Stimulated activated CD8-positive, alpha-beta memory T cell treated with anti-CD3 and anti-CD28 coated beads, Interleukin-7, amount 100 ng/mL, for 24 hours (primary cell): ENCODE measurements around the gene TMCC3.
"Not testable (repeated sequence)": the region's sequence is repeated elsewhere in the genome, so short reads cannot be mapped to it uniquely, and the experiment has no call there.

Experiments used
- DNase-seq: peaks from one replicate; pipeline ENCODE4 v3.0.0-alpha.2; 2020; ENCODE audit warnings: low read depth

The TMCC3 gene

DNA sequence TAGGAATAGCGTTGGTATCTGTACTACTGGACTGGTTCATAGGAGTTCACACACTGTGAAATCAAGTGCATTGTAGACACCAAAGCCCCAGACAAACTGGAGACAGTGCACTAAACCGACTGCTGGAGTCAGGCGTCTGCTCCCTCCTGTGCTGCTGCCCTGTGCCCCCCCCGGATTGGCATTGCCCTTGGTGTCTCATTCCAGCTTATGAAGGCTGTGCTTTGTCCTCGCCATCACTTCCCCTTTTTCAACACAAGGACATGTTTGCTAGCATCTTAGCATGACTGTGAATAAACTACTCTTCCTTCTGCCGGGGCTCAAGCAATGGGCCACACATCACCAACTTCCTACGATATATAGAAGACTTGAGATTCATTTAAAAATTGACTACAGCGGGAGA lies 84.0 kb downstream of the TMCC3 start:
- DNase-seq: no peak

GRCh38 chr12:94565683-94566082 lies 84.7 kb downstream of the TMCC3 start:
- DNase-seq: no peak

DNA sequence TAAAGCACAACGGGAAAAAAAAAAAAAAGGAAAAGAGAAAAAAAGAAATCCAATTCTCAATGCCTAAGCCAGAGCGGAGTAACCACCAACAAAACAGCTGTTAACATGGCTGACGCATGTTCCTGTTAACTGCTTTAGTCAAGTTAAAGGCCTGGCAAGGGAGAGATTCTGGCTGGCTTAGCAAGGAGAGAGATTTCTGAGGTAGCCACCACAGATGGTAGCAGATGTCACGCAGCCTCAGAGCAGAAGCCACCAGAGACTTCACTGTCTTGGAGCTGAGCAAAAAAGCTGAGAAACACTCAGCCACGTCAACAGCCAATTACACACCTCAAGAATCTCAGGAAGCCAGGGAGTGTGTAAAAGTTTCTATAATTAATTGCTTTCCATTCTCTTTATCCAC lies 87.1 kb downstream of the TMCC3 start:
- no peak for DNase-seq

GRCh38 chr12:94561943-94562411 lies 88.4 kb downstream of the TMCC3 start:
- DNase-seq: no peak

DNA sequence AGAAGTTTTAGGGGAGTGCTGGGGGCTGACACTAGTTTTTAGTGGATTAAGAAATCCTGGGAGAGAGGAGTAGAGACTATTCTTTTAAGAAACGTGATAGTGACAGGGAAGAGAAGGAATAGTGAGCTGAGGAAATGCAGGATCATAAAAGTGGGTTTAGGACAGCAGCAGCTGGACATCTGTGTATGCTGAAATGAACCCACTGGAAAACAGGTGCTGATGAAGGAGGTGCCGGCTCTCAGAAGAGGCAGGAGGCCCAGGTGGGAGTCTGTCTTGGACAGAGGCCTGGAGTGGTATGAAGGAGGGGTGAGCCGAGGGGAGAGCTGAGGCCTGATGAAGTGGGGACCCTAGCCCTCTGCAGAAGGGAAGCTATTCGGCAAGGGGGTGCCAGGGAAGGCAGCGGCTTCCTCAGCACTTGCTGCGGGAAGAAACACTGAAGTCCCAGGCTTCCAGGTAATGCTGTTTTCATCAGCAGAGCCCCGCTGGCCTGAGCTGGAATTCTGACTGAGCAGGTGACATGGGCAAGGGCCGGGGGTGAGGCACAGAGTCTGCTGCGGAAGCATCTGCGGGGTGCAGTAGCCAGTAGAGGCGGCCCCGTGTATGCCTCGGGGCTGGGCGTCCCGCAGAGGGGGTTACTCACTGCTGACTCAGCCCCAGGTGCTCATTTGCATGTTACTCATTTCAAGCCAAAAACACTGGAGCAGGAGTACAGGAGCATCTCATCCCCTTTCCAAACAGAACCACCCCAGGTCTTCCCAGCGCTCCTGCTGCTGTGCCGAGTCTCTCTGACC lies 89.7 kb downstream of the TMCC3 start:
- peak; percentile 4 for DNase-seq

GRCh38 chr12:94558612-94559011 lies 91.7 kb downstream of the TMCC3 start:
- DNase-seq: no peak

DNA sequence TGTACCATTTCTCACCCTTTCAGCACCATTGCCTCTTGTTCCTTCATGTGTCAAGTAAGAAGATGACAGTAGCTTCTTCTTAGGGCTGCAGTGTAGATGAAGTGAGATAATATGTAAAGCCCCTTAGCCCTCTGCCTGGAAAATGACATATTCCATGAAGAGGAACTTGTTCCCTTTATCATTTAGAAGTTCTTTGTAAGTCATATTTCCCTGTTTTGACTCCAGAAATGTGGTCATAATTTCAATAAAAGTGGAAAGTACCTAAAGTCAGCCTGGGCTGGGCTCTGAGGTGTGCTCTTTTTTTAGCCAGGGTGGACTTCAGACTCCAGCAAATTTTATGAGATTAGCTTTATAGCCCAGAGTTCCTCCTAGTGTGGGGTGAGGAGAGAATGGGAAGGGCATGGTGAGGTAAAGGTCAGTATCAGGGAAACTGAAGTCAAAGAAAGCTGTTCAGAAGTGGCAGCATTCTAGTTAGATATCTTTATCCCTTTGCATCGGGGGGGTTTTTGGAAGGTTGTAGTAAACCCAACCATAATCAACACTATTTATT lies 92.5 kb downstream of the TMCC3 start:
- no peak for DNase-seq

DNA sequence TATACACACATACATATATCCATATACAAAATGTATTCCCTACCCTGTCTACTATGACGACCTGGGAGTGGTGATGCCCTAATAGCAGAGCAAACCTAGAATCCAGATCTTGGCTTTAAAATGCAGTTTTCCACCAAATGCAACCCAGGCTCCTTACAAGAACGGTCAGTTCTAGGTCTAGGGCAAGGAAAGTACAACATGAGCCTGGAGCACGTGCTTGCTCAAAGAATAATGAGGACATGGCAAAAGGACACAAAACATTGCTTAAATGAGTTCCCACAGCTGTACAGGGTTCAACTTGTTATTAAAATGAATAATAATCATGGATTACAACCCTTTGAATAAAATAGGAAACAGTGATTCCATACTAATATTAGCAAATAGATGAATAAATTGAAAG lies 94.7 kb downstream of the TMCC3 start:
- DNase-seq: no peak

GRCh38 chr12:94553875-94554274 lies 96.5 kb downstream of the TMCC3 start:
- DNase-seq: no peak

GRCh38 chr12:94553130-94553519 lies 97.2 kb downstream of the TMCC3 start:
- DNase-seq: no peak

DNA sequence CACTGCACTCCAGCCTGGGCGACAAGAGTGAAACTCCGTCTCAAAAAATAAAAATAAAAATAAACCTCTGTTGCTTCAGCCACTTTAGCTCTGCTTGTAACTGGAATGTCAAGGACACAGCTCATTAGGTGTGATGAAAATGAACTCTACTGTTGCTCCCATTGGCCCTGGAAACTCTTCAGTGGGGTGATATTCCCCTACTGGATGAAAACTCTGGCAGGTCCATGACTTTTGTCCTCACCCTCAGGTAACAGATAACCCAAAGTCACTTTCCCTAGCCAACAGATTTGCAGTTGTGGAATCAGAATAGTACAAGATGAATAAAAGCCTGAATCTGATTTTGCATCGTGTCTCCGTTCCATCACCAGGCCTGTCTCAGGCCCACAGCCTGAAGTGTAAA lies 98.5 kb downstream of the TMCC3 start:
- DNase-seq: no peak

DNA sequence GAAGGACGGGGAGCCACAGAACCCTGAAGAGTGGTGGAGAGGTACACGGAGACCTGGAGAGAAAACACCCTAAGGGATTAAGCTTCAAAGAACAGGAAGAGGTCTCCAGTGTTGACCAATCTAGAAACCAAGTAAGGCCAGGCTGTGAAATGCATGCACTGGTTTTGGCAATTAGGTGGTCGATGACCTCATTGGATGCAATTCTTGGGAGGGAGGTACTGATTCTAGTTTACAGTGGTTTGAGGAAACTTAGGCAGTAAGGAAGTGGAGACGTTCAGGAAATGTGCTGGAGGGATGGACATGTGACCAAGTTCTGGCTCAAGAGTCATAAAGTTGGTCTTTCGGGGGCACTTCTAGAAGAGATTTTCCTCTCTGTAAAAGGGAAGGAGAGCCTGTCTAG lies 99.4 kb downstream of the TMCC3 start:
- no peak for DNase-seq

DNA sequence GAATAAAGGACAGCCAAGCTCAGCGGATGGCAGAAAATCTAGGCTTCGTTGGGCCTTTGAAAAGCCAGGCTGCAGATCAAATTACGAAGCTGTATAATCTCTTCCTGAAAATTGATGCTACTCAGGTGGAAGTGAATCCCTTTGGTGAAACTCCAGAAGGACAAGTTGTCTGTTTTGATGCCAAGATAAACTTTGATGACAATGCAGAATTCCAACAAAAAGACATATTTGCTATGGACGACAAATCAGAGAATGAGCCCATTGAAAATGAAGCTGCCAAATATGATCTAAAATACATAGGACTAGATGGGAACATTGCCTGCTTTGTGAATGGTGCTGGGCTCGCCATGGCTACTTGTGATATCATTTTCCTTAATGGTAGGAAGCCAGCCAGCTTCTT lies 101.5 kb downstream of the TMCC3 start:
- not testable (repeated sequence) for DNase-seq

GRCh38 chr12:94545935-94546771 lies 104.2 kb downstream of the TMCC3 start:
- DNase-seq: no peak

- no peak for DNase-seq
Measured at GRCh38 chr12:94544355-94544754, 106.0 kb downstream of the TMCC3 start.

DNA sequence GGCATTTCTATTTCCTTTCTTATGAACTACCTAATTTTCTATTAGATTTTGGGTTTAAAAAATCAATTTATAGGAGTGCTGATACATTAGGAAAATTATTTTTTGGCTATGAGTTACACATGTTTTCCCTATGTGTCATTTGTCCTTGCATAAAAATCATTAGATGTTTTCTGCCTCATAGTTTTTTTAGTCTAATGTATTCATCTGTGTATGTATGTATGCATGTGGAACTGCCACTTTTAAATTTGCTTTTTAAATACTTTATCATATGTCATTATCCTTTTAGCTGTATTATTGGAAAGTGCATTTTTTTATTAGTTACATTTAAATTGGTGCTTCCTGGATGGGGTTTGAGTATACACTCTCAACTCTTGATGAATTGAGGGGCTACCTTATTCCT lies 112.0 kb downstream of the TMCC3 start:
- no peak for DNase-seq

- no peak for DNase-seq
Measured at GRCh38 chr12:94536040-94536965, 114.1 kb downstream of the TMCC3 start.

GRCh38 chr12:94535510-94535921 lies 114.8 kb downstream of the TMCC3 start:
- no peak for DNase-seq

DNA sequence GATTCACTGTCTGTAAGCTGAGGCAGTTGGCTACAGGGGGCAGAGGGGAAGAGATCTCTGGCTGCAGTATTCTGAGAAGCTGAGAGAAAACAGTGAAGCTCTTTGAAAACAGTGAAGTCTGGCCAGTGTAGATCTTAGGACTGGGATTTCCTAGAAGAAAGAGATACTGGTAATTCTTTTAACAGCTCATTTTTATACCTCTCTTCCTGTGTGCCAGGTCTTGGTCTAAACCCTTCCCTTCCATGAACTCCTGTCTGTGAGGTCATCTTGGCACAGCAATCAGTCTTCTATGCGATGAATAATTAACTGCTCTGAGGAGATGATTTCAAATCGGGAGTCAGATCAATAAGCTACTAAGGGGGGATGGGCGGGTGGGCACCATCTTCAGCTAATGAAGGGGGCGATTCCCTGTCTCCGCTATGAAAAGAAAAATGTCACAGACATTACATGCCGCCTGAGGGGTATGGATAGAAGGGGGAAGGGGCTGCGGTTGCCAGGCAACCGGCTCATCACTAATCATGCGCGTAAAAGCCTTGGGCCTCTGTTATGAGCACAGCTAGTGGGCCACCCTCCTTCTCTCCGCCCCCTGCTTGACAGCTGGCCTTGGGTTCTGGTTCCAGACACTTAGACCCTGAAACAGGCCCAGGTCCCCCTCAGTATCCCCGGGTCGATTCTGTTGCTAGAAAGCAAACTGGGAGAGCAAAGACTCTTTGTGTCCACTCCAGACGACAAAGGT lies 115.4 kb downstream of the TMCC3 start:
- no peak for DNase-seq

DNA sequence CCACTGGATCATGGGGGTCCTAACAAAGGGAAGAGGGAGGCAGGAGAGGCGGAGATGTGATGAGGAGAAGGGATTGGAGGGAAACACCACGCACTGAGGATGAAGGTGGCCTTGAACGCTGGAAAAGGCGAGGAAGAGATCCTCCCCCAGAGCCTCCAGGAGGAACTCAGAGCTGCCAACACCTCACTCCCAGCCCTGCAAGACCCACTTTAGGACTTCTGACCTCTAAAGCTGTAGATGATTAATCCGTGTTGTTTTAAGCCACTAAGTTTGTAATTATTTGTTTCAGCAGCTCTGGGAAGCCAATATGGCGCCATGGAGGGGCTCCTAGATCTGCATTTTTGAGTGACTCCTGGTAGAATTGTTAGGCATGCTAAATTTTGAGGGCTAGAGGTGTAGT lies 116.1 kb downstream of the TMCC3 start:
- no peak for DNase-seq
